ENCODE data around the gene FAM9C. TPM values are rescaled to one million over a fixed set of nuclear protein-coding genes. Genes with fewer than 3 reads are reported as not detected.

The FAM9C gene
- total RNA-seq, 1 experiment from 2014 or later: not detected

DNA sequence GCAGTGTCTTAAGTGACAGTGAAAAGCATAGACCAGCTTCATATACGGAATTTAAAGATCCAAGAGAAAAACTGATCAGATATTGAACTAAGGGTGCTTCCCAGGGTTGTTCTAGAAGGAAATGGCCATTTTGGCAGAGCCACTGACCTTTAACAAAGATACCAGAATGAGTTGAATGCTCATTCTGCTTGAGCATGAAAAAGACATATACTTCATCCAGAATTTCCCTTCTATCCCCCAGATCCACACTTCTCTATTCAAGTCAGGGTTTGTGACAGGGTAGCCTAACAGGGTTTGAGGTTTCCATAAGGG, 45.6 kb upstream of the FAM9C start:
- no peaks in the 10 kb centered on the region for H3K4me1 ChIP-seq (ENCODE audit: control insufficient read depth in 1 of 2, insufficient read depth in 2 of 2, low read length in 2 of 2)
- TF ChIP-seq RAD21 (IDR thresholded peaks at IDR 0.05; ENCODE audit: low read depth) (no peak), EZH2phosphoT487 (IDR thresholded peaks at IDR 0.05; ENCODE audit: borderline replicate concordance) (no peak), EGR1 (IDR thresholded peaks at IDR 0.05; ENCODE audit: low read depth) (no peak), EZH2 (IDR thresholded peaks at IDR 0.05) (no peak), YY1 (IDR thresholded peaks at IDR 0.05; ENCODE audit: extremely low read depth, insufficient replicate concordance, low read depth, low read length) (no peak), ZFX (IDR thresholded peaks at IDR 0.05) (no peak), CEBPB (IDR thresholded peaks at IDR 0.05; ENCODE audit: low read depth) (no peak), SRF (IDR thresholded peaks at IDR 0.05; ENCODE audit: low read depth) (no peak), CBX3 (IDR thresholded peaks at IDR 0.05; ENCODE audit: low read depth) (no peak), POLR2A (IDR thresholded peaks at IDR 0.05; ENCODE audit: borderline replicate concordance, extremely low read depth, insufficient read depth, insufficient read length) (no peak), POLR2AphosphoS5 (IDR thresholded peaks at IDR 0.05; ENCODE audit: low read depth, low read length) (no peak), TCF7L2 (IDR thresholded peaks at IDR 0.05; ENCODE audit: borderline replicate concordance, extremely low read depth, insufficient read depth, insufficient read length) (no peak), ZNF274 (IDR thresholded peaks at IDR 0.05; ENCODE audit: low read depth, low read length) (no peak)
- TF ChIP-seq, protein P1, sequence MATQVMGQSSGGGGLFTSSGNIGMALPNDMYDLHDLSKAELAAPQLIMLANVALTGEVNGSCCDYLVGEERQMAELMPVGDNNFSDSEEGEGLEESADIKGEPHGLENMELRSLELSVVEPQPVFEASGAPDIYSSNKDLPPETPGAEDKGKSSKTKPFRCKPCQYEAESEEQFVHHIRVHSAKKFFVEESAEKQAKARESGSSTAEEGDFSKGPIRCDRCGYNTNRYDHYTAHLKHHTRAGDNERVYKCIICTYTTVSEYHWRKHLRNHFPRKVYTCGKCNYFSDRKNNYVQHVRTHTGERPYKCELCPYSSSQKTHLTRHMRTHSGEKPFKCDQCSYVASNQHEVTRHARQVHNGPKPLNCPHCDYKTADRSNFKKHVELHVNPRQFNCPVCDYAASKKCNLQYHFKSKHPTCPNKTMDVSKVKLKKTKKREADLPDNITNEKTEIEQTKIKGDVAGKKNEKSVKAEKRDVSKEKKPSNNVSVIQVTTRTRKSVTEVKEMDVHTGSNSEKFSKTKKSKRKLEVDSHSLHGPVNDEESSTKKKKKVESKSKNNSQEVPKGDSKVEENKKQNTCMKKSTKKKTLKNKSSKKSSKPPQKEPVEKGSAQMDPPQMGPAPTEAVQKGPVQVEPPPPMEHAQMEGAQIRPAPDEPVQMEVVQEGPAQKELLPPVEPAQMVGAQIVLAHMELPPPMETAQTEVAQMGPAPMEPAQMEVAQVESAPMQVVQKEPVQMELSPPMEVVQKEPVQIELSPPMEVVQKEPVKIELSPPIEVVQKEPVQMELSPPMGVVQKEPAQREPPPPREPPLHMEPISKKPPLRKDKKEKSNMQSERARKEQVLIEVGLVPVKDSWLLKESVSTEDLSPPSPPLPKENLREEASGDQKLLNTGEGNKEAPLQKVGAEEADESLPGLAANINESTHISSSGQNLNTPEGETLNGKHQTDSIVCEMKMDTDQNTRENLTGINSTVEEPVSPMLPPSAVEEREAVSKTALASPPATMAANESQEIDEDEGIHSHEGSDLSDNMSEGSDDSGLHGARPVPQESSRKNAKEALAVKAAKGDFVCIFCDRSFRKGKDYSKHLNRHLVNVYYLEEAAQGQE (IDR thresholded peaks at IDR 0.05; ENCODE audit: low read depth): no peak
- TF ChIP-seq, protein P2, sequence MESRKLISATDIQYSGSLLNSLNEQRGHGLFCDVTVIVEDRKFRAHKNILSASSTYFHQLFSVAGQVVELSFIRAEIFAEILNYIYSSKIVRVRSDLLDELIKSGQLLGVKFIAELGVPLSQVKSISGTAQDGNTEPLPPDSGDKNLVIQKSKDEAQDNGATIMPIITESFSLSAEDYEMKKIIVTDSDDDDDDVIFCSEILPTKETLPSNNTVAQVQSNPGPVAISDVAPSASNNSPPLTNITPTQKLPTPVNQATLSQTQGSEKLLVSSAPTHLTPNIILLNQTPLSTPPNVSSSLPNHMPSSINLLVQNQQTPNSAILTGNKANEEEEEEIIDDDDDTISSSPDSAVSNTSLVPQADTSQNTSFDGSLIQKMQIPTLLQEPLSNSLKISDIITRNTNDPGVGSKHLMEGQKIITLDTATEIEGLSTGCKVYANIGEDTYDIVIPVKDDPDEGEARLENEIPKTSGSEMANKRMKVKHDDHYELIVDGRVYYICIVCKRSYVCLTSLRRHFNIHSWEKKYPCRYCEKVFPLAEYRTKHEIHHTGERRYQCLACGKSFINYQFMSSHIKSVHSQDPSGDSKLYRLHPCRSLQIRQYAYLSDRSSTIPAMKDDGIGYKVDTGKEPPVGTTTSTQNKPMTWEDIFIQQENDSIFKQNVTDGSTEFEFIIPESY (IDR thresholded peaks at IDR 0.05; ENCODE audit: extremely low read depth, insufficient replicate concordance, low read length): no peak
- TF ChIP-seq, protein P3, sequence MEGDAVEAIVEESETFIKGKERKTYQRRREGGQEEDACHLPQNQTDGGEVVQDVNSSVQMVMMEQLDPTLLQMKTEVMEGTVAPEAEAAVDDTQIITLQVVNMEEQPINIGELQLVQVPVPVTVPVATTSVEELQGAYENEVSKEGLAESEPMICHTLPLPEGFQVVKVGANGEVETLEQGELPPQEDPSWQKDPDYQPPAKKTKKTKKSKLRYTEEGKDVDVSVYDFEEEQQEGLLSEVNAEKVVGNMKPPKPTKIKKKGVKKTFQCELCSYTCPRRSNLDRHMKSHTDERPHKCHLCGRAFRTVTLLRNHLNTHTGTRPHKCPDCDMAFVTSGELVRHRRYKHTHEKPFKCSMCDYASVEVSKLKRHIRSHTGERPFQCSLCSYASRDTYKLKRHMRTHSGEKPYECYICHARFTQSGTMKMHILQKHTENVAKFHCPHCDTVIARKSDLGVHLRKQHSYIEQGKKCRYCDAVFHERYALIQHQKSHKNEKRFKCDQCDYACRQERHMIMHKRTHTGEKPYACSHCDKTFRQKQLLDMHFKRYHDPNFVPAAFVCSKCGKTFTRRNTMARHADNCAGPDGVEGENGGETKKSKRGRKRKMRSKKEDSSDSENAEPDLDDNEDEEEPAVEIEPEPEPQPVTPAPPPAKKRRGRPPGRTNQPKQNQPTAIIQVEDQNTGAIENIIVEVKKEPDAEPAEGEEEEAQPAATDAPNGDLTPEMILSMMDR (IDR thresholded peaks at IDR 0.05 in 2 of 3, conservative IDR thresholded peaks at IDR 0.05 in 1 of 3; ENCODE audit: borderline replicate concordance in 1 of 3, insufficient read depth in 1 of 3, low read depth in 2 of 3, low read length in 2 of 3): no peak
- TF ChIP-seq, protein P4, sequence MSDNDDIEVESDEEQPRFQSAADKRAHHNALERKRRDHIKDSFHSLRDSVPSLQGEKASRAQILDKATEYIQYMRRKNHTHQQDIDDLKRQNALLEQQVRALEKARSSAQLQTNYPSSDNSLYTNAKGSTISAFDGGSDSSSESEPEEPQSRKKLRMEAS (IDR thresholded peaks at IDR 0.05): no peak
- no peaks in the 10 kb centered on the region for H3K36me3 ChIP-seq (ENCODE audit: control insufficient read depth in 1 of 2, insufficient read depth in 2 of 2, low read length in 2 of 2)
- no peak overlapping the region for H3K27ac ChIP-seq (ENCODE audit: low read depth, low read length)
- ChIA-PET CTCF (no interaction called here), RAD21 (ENCODE audit: low non-redundant PET in 1 of 2, low total read pairs in 2 of 2, uncharacterized antibody in 2 of 2, unreplicated experiment in 2 of 2) (no interaction called here), POLR2A (no interaction called here)
- H3K4me2 ChIP-seq (ENCODE audit: low read length): no peak overlapping the region
- ATAC-seq (no peak), DNase-seq (ENCODE audit: low read depth, low spot score) (no peak)
- no peaks in the 10 kb centered on the region for H4K20me1 ChIP-seq (ENCODE audit: insufficient read depth)
- no peak overlapping the region for H2AFZ ChIP-seq (ENCODE audit: low read depth, low read length, poor library complexity, severe bottlenecking)
- H3K9me2 ChIP-seq (ENCODE audit: insufficient read depth): no peaks in the 10 kb centered on the region
- H3K79me2 ChIP-seq (ENCODE audit: insufficient read depth, low read length): no peaks in the 10 kb centered on the region
- H3K27me3 ChIP-seq (ENCODE audit: insufficient read depth, low read length): no peaks in the 10 kb centered on the region
- H3K9me3 ChIP-seq (ENCODE audit: control insufficient read depth in 1 of 2, insufficient read depth in 1 of 2, low read depth in 1 of 2, low read length in 2 of 2): no peaks in the 10 kb centered on the region
- no peak overlapping the region for H3K9ac ChIP-seq (ENCODE audit: low read length)
- no TSS peak for BruUV-seq (replicated peaks)
- no peak overlapping the region for H3K4me3 ChIP-seq (replicated peaks in 1 of 2; ENCODE audit: low read depth in 1 of 2, low read length in 2 of 2)
- intact Hi-C loops (cut with micrococcal nuclease): no loop called here
